ENCODE data around the gene ITK.

DNA sequence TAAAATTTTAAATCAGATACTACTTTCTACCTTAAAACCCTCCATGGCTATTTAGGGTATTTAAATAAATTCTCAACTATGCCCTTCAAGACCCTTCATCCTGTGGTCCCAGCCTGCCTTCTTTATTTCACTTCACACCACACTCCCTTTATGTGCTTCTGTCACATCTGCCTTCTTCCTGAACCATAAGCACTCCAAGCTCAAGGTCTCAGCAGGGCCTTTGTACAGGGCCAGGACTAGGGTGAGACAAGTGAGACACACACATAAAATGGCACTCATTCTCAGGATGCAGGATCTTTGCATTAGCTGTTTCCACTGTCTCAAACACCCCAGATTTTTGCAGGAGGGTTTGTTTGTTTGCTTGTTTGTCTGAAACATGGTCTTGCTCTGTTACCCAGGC, 7.6 kb downstream of the ITK start:
- TF ChIP-seq, protein P1, sequence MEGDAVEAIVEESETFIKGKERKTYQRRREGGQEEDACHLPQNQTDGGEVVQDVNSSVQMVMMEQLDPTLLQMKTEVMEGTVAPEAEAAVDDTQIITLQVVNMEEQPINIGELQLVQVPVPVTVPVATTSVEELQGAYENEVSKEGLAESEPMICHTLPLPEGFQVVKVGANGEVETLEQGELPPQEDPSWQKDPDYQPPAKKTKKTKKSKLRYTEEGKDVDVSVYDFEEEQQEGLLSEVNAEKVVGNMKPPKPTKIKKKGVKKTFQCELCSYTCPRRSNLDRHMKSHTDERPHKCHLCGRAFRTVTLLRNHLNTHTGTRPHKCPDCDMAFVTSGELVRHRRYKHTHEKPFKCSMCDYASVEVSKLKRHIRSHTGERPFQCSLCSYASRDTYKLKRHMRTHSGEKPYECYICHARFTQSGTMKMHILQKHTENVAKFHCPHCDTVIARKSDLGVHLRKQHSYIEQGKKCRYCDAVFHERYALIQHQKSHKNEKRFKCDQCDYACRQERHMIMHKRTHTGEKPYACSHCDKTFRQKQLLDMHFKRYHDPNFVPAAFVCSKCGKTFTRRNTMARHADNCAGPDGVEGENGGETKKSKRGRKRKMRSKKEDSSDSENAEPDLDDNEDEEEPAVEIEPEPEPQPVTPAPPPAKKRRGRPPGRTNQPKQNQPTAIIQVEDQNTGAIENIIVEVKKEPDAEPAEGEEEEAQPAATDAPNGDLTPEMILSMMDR (optimal IDR thresholded peaks at IDR 0.05 in 1 of 3, IDR thresholded peaks at IDR 0.05 in 1 of 3, conservative IDR thresholded peaks at IDR 0.05 in 1 of 3; ENCODE audit: extremely low read depth in 1 of 3, insufficient read depth in 2 of 3, low read length in 3 of 3) = no peak
- no peak for TF ChIP-seq EZH2 (IDR thresholded peaks at IDR 0.05; ENCODE audit: low read length)
